IPS-20b (cell line): Measurements from ENCODE around the gene YAP1.

Experiments
- H3K27ac ChIP-seq: one replicate; pipeline ENCODE4 v1.5.1; 2013; ENCODE audit warnings: low read length
- H3K27me3 ChIP-seq: 2 replicates; pipeline ENCODE4 v1.6.1; 2013; ENCODE audit warnings: mild to moderate bottlenecking, low read length, inconsistent platforms; ENCODE audit not compliant: insufficient read depth
- H3K36me3 ChIP-seq: 2 replicates; pipeline ENCODE4 v1.6.1; 2013; ENCODE audit warnings: low read depth, mild to moderate bottlenecking, inconsistent platforms, low read length, moderate library complexity; ENCODE audit not compliant: insufficient read depth
- H3K4me1 ChIP-seq: 2 replicates; pipeline ENCODE4 v1.6.1; 2013; ENCODE audit warnings: mild to moderate bottlenecking, control low read depth, inconsistent platforms, low read length, moderate library complexity; ENCODE audit not compliant: insufficient read depth
- H3K4me3 ChIP-seq: 2 replicates; pipeline ENCODE4 v1.5.1; 2013; ENCODE audit warnings: mild to moderate bottlenecking, low read length, inconsistent platforms
- H3K9ac ChIP-seq: 2 replicates; pipeline ENCODE4 v1.6.1; 2013; ENCODE audit warnings: low read depth, mild to moderate bottlenecking, inconsistent platforms, low read length, moderate library complexity
- H3K9me3 ChIP-seq: 2 replicates; pipeline ENCODE4 v1.6.1; 2013; ENCODE audit warnings: mild to moderate bottlenecking, low read depth, low read length, inconsistent platforms; ENCODE audit not compliant: insufficient read depth

Gene YAP1

GRCh38 chr11:102144357-102145355, 34.4 kb downstream of the YAP1 start:
- no peak overlapping the region for H3K27ac ChIP-seq
- H3K4me3 ChIP-seq: no peak overlapping the region
- H3K27me3 ChIP-seq: no peaks in the 10 kb centered on the region
- peaks cover under 1% of the 10 kb centered on the region; the same call in 1 of the 2 replicates for H3K4me1 ChIP-seq
- H3K9me3 ChIP-seq: no peaks in the 10 kb centered on the region
- no peak overlapping the region for H3K9ac ChIP-seq
- no peaks in the 10 kb centered on the region for H3K36me3 ChIP-seq

GRCh38 chr11:102147015-102147414, 36.8 kb downstream of the YAP1 start:
- Histone ChIP-seq H3K9ac (no peak overlapping the region), H3K9me3 (no peaks in the 10 kb centered on the region), H3K4me1 (no peaks in the 10 kb centered on the region), H3K36me3 (no peaks in the 10 kb centered on the region), H3K27me3 (no peaks in the 10 kb centered on the region), H3K27ac (no peak overlapping the region), H3K4me3 (no peak overlapping the region)

- Histone ChIP-seq H3K36me3 (no peaks in the 10 kb centered on the region), H3K4me3 (no peak overlapping the region), H3K9ac (no peak overlapping the region), H3K27ac (no peak overlapping the region), H3K4me1 (no peaks in the 10 kb centered on the region), H3K9me3 (no peaks in the 10 kb centered on the region), H3K27me3 (no peaks in the 10 kb centered on the region)
These were observed 37.4 kb downstream of the YAP1 start for GRCh38 chr11:102147632-102148031.

GRCh38 chr11:102148059-102148458, 37.8 kb downstream of the YAP1 start:
- no peaks in the 10 kb centered on the region for H3K4me1 ChIP-seq
- H3K4me3 ChIP-seq: no peak overlapping the region
- H3K9ac ChIP-seq: no peak overlapping the region
- H3K36me3 ChIP-seq: no peaks in the 10 kb centered on the region
- H3K9me3 ChIP-seq: no peaks in the 10 kb centered on the region
- no peaks in the 10 kb centered on the region for H3K27me3 ChIP-seq
- no peak overlapping the region for H3K27ac ChIP-seq

GRCh38 chr11:102151784-102152525, 41.7 kb downstream of the YAP1 start:
- Histone ChIP-seq H3K4me3 (no peak overlapping the region), H3K27me3 (no peaks in the 10 kb centered on the region), H3K9ac (no peak overlapping the region), H3K4me1 (no peaks in the 10 kb centered on the region), H3K9me3 (no peaks in the 10 kb centered on the region), H3K27ac (no peak overlapping the region), H3K36me3 (no peaks in the 10 kb centered on the region)

GRCh38 chr11:102153082-102153481, 42.8 kb downstream of the YAP1 start:
- Histone ChIP-seq H3K4me3 (no peak overlapping the region), H3K4me1 (no peaks in the 10 kb centered on the region), H3K27ac (no peak overlapping the region), H3K9me3 (no peaks in the 10 kb centered on the region), H3K9ac (no peak overlapping the region), H3K36me3 (no peaks in the 10 kb centered on the region), H3K27me3 (no peaks in the 10 kb centered on the region)

- Histone ChIP-seq H3K9ac (no peak overlapping the region), H3K36me3 (no peaks in the 10 kb centered on the region), H3K4me3 (no peak overlapping the region), H3K27ac (no peak overlapping the region), H3K4me1 (no peaks in the 10 kb centered on the region), H3K9me3 (no peaks in the 10 kb centered on the region), H3K27me3 (no peaks in the 10 kb centered on the region)
These were observed 44.6 kb downstream of the YAP1 start for GRCh38 chr11:102154806-102155205.

GRCh38 chr11:102155676-102156075, 45.4 kb downstream of the YAP1 start:
- Histone ChIP-seq H3K9me3 (no peaks in the 10 kb centered on the region), H3K4me1 (no peaks in the 10 kb centered on the region), H3K4me3 (no peak overlapping the region), H3K36me3 (no peaks in the 10 kb centered on the region), H3K9ac (no peak overlapping the region), H3K27ac (no peak overlapping the region), H3K27me3 (no peaks in the 10 kb centered on the region)

GRCh38 chr11:102157219-102157618, 47.0 kb downstream of the YAP1 start:
- H3K27me3 ChIP-seq: no peaks in the 10 kb centered on the region
- no peak overlapping the region for H3K9ac ChIP-seq
- no peaks in the 10 kb centered on the region for H3K9me3 ChIP-seq
- H3K36me3 ChIP-seq: peaks cover under 1% of the 10 kb centered on the region; the same call in 1 of the 2 replicates
- peaks cover 5% of the 10 kb centered on the region; the same call in 1 of the 2 replicates for H3K4me1 ChIP-seq
- H3K27ac ChIP-seq: no peak overlapping the region
- H3K4me3 ChIP-seq: no peak overlapping the region

GRCh38 chr11:102158164-102158735, 48.0 kb downstream of the YAP1 start:
- no peak overlapping the region for H3K4me3 ChIP-seq
- H3K27ac ChIP-seq: no peak overlapping the region
- H3K4me1 ChIP-seq: peaks cover 5% of the 10 kb centered on the region; the same call in 1 of the 2 replicates
- H3K9ac ChIP-seq: no peak overlapping the region
- H3K27me3 ChIP-seq: no peaks in the 10 kb centered on the region
- H3K36me3 ChIP-seq: peaks cover 10% of the 10 kb centered on the region
- H3K9me3 ChIP-seq: no peaks in the 10 kb centered on the region

GRCh38 chr11:102163368-102163767, 53.1 kb downstream of the YAP1 start:
- H3K36me3 ChIP-seq: peaks cover 30% of the 10 kb centered on the region
- H3K27me3 ChIP-seq: no peaks in the 10 kb centered on the region
- peaks cover 9% of the 10 kb centered on the region for H3K4me1 ChIP-seq
- no peaks in the 10 kb centered on the region for H3K9me3 ChIP-seq
- no peak overlapping the region for H3K9ac ChIP-seq
- no peak overlapping the region for H3K27ac ChIP-seq
- H3K4me3 ChIP-seq: no peak overlapping the region
